SW480 (cell line): Measurements from ENCODE around the gene SLC35F3.
"Not testable (repeated sequence)": the region's sequence is repeated elsewhere in the genome, so short reads cannot be mapped to it uniquely, and the experiment has no call there.

Experiments used
- DNase-seq: peaks from one replicate; pipeline ENCODE4 v3.0.0-alpha.2; 2016; ENCODE audit warnings: low spot score

Gene SLC35F3

GRCh38 chr1:234292011-234292410, 387.5 kb downstream of the SLC35F3 start:
- no peak for DNase-seq

GRCh38 chr1:234292548-234292947, 388.1 kb downstream of the SLC35F3 start:
- no peak for DNase-seq

- no peak for DNase-seq
These were observed 389.8 kb downstream of the SLC35F3 start for GRCh38 chr1:234294109-234294817.

GRCh38 chr1:234295068-234295467, 390.6 kb downstream of the SLC35F3 start:
- no peak for DNase-seq

- DNase-seq, result no peak
These were observed 391.1 kb downstream of the SLC35F3 start for GRCh38 chr1:234295626-234296025.

GRCh38 chr1:234296496-234296895, 392.0 kb downstream of the SLC35F3 start:
- no peak for DNase-seq

GRCh38 chr1:234297668-234298067, 393.2 kb downstream of the SLC35F3 start:
- no peak for DNase-seq

GRCh38 chr1:234300096-234300495, 395.6 kb downstream of the SLC35F3 start:
- DNase-seq, result no peak

GRCh38 chr1:234301663-234302062, 397.2 kb downstream of the SLC35F3 start:
- not testable (repeated sequence) for DNase-seq

GRCh38 chr1:234302354-234302962, 398.0 kb downstream of the SLC35F3 start:
- no peak for DNase-seq

- DNase-seq, result no peak
These were observed 398.8 kb downstream of the SLC35F3 start for GRCh38 chr1:234303231-234303630.

GRCh38 chr1:234307726-234308125, 403.2 kb downstream of the SLC35F3 start:
- no peak for DNase-seq

- DNase-seq, result no peak
These were observed 404.7 kb downstream of the SLC35F3 start for GRCh38 chr1:234309243-234309597.

GRCh38 chr1:234309598-234310459, 405.4 kb downstream of the SLC35F3 start:
- peak; percentile 72 for DNase-seq

- no peak for DNase-seq
These were observed 406.0 kb downstream of the SLC35F3 start for GRCh38 chr1:234310460-234310817.

GRCh38 chr1:234311414-234311813, 406.9 kb downstream of the SLC35F3 start:
- DNase-seq, result no peak

- DNase-seq, result no peak
These were observed 408.7 kb downstream of the SLC35F3 start for GRCh38 chr1:234313171-234313570.

GRCh38 chr1:234315091-234315541, 410.6 kb downstream of the SLC35F3 start:
- peak; percentile 31 for DNase-seq

GRCh38 chr1:234315588-234315987, 411.1 kb downstream of the SLC35F3 start:
- DNase-seq, result no peak

- no peak for DNase-seq
These were observed 412.0 kb downstream of the SLC35F3 start for GRCh38 chr1:234316486-234316885.

- no peak for DNase-seq
These were observed 412.5 kb downstream of the SLC35F3 start for GRCh38 chr1:234316937-234317336.

- DNase-seq, result no peak
These were observed 415.6 kb downstream of the SLC35F3 start for GRCh38 chr1:234320069-234320468.

- no peak for DNase-seq
These were observed 416.1 kb downstream of the SLC35F3 start for GRCh38 chr1:234320549-234320948.
